SK-N-SH (cell line): ENCODE results near the gene ERP29. TPM values are rescaled to one million over a fixed set of nuclear protein-coding genes. Genes with fewer than 3 reads are reported as not detected.

Experiments
- CTCF ChIA-PET: fragments of 300-600, 350-600 bp; formaldehyde crosslinking; extraction: SDS; loops from one replicate; lab custom pipeline; 2021; lab: Yijun Ruan, JAX
- POLR2A ChIA-PET: fragments of 350-600 bp; sonication (Branson Sonifier 250); formaldehyde crosslinking; extraction: SDS; loops from one replicate; lab custom pipeline; 2020; ENCODE audit warnings: antibody characterized with exemption, inconsistent platforms; lab: Yijun Ruan, JAX
- DNase-seq: peaks from one replicate; pipeline ENCODE4 v3.0.0; 2012
- H2AFZ ChIP-seq: fragments of 200-600 bp; sonication (generic); 2 replicates; pipeline ENCODE4 v1.8.1; 2016; ENCODE audit warnings: antibody characterized with exemption, mild to moderate bottlenecking, low read depth
- H3F3A ChIP-seq: fragments of 200-600 bp; sonication (generic); replicated peaks from 2 replicates; pipeline ENCODE3; 2016; ENCODE audit warnings: antibody characterized with exemption, mild to moderate bottlenecking; ENCODE audit not compliant: insufficient read depth
- H3K27ac ChIP-seq, 2 experiments: fragments of 200-500 bp in 1 of 2; fragments of 200-600 bp in 1 of 2; sonication (Bioruptor generic) in 1 of 2; sonication (generic), shearing (Covaris generic) in 1 of 2; 2 replicates each; pipeline versions ENCODE4 v1.5.1 to v1.6.1; 2014 to 2016; ENCODE audit warnings: low read depth in 2 of 2, inconsistent platforms in 1 of 2, low read length in 1 of 2, mild to moderate bottlenecking in 1 of 2, mixed read lengths in 1 of 2
- H3K27me3 ChIP-seq: fragments of 200-600 bp; sonication (generic), shearing (Covaris generic); 2 replicates; pipeline ENCODE4 v1.6.1; 2016; ENCODE audit warnings: mixed run types; ENCODE audit not compliant: insufficient read depth
- H3K36me3 ChIP-seq, 2 experiments: fragments of 200-500 bp in 1 of 2; fragments of 200-600 bp in 1 of 2; sonication (Bioruptor generic) in 1 of 2; sonication (generic) in 1 of 2; replicated peaks in 1 of 2; 2 replicates each; pipeline versions ENCODE3 to v1.5.1; 2014 to 2016; ENCODE audit warnings: low read length in 1 of 2, mild to moderate bottlenecking in 1 of 2; ENCODE audit not compliant: insufficient read depth in 2 of 2, control insufficient read depth in 1 of 2
- H3K4me1 ChIP-seq, 2 experiments: fragments of 200-500 bp in 1 of 2; fragments of 200-600 bp in 1 of 2; sonication (Bioruptor generic) in 1 of 2; sonication (generic), shearing (Covaris generic) in 1 of 2; 2 replicates each; pipeline versions ENCODE4 v1.5.1 to v1.6.1; 2014 to 2016; ENCODE audit warnings: low read depth in 1 of 2, low read length in 1 of 2, mixed run types in 1 of 2; ENCODE audit not compliant: insufficient read depth in 2 of 2, control insufficient read depth in 1 of 2
- H3K4me2 ChIP-seq: fragments of 200-600 bp; sonication (generic), shearing (Covaris generic); 2 replicates; pipeline ENCODE4 v1.6.1; 2017; ENCODE audit warnings: mixed run types
- H3K4me3 ChIP-seq, 2 experiments: fragments of 200-500 bp in 1 of 2; fragments of 200-600 bp in 1 of 2; sonication (Bioruptor generic) in 1 of 2; sonication (generic), shearing (Covaris generic) in 1 of 2; 2 replicates each; pipeline versions ENCODE4 v1.5.1 to v1.8.1; 2014 to 2016; ENCODE audit warnings: low read depth in 2 of 2, inconsistent platforms in 1 of 2, low read length in 1 of 2, mild to moderate bottlenecking in 1 of 2, mixed read lengths in 1 of 2, moderate library complexity in 1 of 2
- H3K79me2 ChIP-seq: fragments of 200-600 bp; sonication (generic); 2 replicates; pipeline ENCODE4 v1.8.1; 2017; ENCODE audit warnings: mild to moderate bottlenecking; ENCODE audit not compliant: insufficient read depth
- H3K9ac ChIP-seq: fragments of 200-600 bp; sonication (generic); 2 replicates; pipeline ENCODE4 v1.6.1; 2017; ENCODE audit warnings: mixed run types
- H3K9me2 ChIP-seq: fragments of 200-600 bp; sonication (generic); 2 replicates; pipeline ENCODE4 v1.6.1; 2017; ENCODE audit warnings: mixed run types
- H3K9me3 ChIP-seq: fragments of 200-600 bp; sonication (generic); 2 replicates; pipeline ENCODE4 v1.6.1; 2017; ENCODE audit warnings: mixed run types, mild to moderate bottlenecking, moderate library complexity
- H4K20me1 ChIP-seq: fragments of 200-600 bp; sonication (generic); 2 replicates; pipeline ENCODE4 v1.6.1; 2017; ENCODE audit warnings: mild to moderate bottlenecking, mixed run types; ENCODE audit not compliant: insufficient read depth
- CHD2 ChIP-seq: fragments of 150-350 bp; IDR thresholded peaks from 2 replicates; pipeline ENCODE4 v1.6.1; 2018; ENCODE audit warnings: low read length; ENCODE audit not compliant: partially characterized antibody
- ELF1 ChIP-seq: IDR thresholded peaks from 2 replicates; pipeline ENCODE4 v1.4.0; 2012
- EP300 ChIP-seq, 2 experiments: IDR thresholded peaks; 2 replicates each; pipeline versions ENCODE4 v1.4.0 to v1.6.1; 2012; ENCODE audit warnings: borderline replicate concordance in 1 of 2, low read depth in 1 of 2, low read length in 1 of 2
- FOXJ3 ChIP-seq: sonication (generic); formaldehyde crosslinking; IDR thresholded peaks from 2 replicates; pipeline ENCODE4 v1.5.1; 2020; ENCODE audit warnings: mild to moderate bottlenecking, missing genetic modification reagents
- FOXM1 ChIP-seq: IDR thresholded peaks from 2 replicates; pipeline ENCODE4 v1.4.0; 2012; ENCODE audit warnings: low read depth, mild to moderate bottlenecking
- JUND ChIP-seq: IDR thresholded peaks from 2 replicates; pipeline ENCODE4 v1.4.0; 2012
- MEF2A ChIP-seq: IDR thresholded peaks from 2 replicates; pipeline ENCODE4 v1.4.0; 2012; ENCODE audit warnings: low read depth, borderline replicate concordance
- MXI1 ChIP-seq: IDR thresholded peaks from 2 replicates; pipeline ENCODE4 v1.6.1; 2012; ENCODE audit warnings: mild to moderate bottlenecking, low read depth, low read length, improper control_type of control experiment
- RFX5 ChIP-seq: IDR thresholded peaks from 2 replicates; pipeline ENCODE4 v1.6.1; 2012; ENCODE audit warnings: mild to moderate bottlenecking, improper control_type of control experiment, low read length
- SIN3A ChIP-seq: IDR thresholded peaks from 2 replicates; pipeline ENCODE4 v1.6.1; 2012; ENCODE audit warnings: low read depth, mild to moderate bottlenecking, low read length, moderate library complexity, borderline replicate concordance
- SMC3 ChIP-seq: IDR thresholded peaks from 2 replicates; pipeline ENCODE4 v1.6.1; 2012; ENCODE audit warnings: low read depth, low read length, improper control_type of control experiment
- TCF12 ChIP-seq: IDR thresholded peaks from 2 replicates; pipeline ENCODE4 v1.4.0; 2012
- TEAD4 ChIP-seq: IDR thresholded peaks from 2 replicates; pipeline ENCODE4 v1.4.0; 2012; ENCODE audit warnings: mild to moderate bottlenecking, borderline replicate concordance; ENCODE audit not compliant: insufficient read depth
- polyA plus RNA-seq, 3 experiments: library from polyadenylated mRNA; depleted of rRNA; stranded (reverse); fragments of >200 nt; gene quantifications; 2 replicates each; pipeline ENCODE4 v1.2.3, GENCODE V29; 2012
- TF ChIP-seq, protein P1 (sequence below): fragments of 150-350 bp; IDR thresholded peaks from 2 replicates; pipeline ENCODE4 v1.6.1; 2017; ENCODE audit warnings: antibody characterized with exemption, low read length, low read depth, borderline replicate concordance
- TF ChIP-seq, protein P2 (sequence below): fragments of 150-350 bp; IDR thresholded peaks from 2 replicates; pipeline ENCODE4 v1.6.1; 2016; ENCODE audit warnings: mild to moderate bottlenecking, low read depth, low read length
- TF ChIP-seq, protein P3 (sequence below): IDR thresholded peaks from 2 replicates; pipeline ENCODE4 v1.4.0; 2012; ENCODE audit warnings: low read depth, borderline replicate concordance
- TF ChIP-seq, protein P4 (sequence below): IDR thresholded peaks from 2 replicates; pipeline ENCODE4 v1.6.1; 2012; ENCODE audit warnings: mild to moderate bottlenecking, low read depth, low read length, moderate library complexity
- TF ChIP-seq, protein P5 (sequence below): IDR thresholded peaks from 2 replicates; pipeline ENCODE4 v1.4.0; 2012; ENCODE audit warnings: low read depth, borderline replicate concordance

ERP29 gene
- polyA plus RNA-seq, 1 of the 3 experiments (the other 2 are of a cell fraction), result 177 TPM

DNA sequence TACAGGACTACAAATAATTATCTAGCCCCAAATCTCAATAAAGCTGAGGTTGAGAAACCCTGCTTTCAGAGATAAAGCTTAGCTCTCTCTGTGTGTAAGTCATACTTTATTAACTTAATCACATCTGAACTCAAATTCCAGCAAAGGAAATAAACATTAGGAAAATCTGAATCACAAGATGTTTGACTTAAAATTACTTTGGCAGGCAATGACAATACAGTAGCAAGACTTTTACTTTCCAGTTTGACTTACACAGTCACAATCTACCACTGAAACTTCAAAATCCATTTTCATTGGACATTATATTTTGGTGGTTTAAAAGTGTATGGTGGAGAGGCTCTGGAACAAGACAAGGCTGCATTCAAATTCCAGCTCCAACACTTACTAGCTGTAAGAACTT, 11.7 kb upstream of the ERP29 start:
- H3F3A ChIP-seq, result peaks cover 3% of the 10 kb centered on the region
- H3K9me2 ChIP-seq, result no peaks in the 10 kb centered on the region
- H3K27ac ChIP-seq, result no peak overlapping the region
- H3K4me1 ChIP-seq, result peaks cover 0 to 3% of the 10 kb centered on the region in 2 experiments; a peak in 1 of 4 replicates
- no peak overlapping the region for H2AFZ ChIP-seq
- H3K27me3 ChIP-seq, result no peaks in the 10 kb centered on the region
- no peak for DNase-seq
- CTCF ChIA-PET, result interaction anchor here (0.9 kb wide), 1 partner anchor 386 kb away, joined by 3 read pairs; no protein-coding TSS in a partner anchor
- TF ChIP-seq, protein P1, sequence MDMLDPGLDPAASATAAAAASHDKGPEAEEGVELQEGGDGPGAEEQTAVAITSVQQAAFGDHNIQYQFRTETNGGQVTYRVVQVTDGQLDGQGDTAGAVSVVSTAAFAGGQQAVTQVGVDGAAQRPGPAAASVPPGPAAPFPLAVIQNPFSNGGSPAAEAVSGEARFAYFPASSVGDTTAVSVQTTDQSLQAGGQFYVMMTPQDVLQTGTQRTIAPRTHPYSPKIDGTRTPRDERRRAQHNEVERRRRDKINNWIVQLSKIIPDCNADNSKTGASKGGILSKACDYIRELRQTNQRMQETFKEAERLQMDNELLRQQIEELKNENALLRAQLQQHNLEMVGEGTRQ, result no peak
- TF ChIP-seq SIN3A, result no peak
- no peak for TF ChIP-seq RFX5
- TF ChIP-seq, protein P2, sequence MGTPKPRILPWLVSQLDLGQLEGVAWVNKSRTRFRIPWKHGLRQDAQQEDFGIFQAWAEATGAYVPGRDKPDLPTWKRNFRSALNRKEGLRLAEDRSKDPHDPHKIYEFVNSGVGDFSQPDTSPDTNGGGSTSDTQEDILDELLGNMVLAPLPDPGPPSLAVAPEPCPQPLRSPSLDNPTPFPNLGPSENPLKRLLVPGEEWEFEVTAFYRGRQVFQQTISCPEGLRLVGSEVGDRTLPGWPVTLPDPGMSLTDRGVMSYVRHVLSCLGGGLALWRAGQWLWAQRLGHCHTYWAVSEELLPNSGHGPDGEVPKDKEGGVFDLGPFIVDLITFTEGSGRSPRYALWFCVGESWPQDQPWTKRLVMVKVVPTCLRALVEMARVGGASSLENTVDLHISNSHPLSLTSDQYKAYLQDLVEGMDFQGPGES, result no peak
- TF ChIP-seq, protein P3, sequence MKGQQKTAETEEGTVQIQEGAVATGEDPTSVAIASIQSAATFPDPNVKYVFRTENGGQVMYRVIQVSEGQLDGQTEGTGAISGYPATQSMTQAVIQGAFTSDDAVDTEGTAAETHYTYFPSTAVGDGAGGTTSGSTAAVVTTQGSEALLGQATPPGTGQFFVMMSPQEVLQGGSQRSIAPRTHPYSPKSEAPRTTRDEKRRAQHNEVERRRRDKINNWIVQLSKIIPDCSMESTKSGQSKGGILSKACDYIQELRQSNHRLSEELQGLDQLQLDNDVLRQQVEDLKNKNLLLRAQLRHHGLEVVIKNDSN, result no peak
- no peak for TF ChIP-seq MEF2A
- no peak for TF ChIP-seq JUND
- TF ChIP-seq TEAD4, result no peak
- no peak for TF ChIP-seq TCF12
- TF ChIP-seq, protein P4, sequence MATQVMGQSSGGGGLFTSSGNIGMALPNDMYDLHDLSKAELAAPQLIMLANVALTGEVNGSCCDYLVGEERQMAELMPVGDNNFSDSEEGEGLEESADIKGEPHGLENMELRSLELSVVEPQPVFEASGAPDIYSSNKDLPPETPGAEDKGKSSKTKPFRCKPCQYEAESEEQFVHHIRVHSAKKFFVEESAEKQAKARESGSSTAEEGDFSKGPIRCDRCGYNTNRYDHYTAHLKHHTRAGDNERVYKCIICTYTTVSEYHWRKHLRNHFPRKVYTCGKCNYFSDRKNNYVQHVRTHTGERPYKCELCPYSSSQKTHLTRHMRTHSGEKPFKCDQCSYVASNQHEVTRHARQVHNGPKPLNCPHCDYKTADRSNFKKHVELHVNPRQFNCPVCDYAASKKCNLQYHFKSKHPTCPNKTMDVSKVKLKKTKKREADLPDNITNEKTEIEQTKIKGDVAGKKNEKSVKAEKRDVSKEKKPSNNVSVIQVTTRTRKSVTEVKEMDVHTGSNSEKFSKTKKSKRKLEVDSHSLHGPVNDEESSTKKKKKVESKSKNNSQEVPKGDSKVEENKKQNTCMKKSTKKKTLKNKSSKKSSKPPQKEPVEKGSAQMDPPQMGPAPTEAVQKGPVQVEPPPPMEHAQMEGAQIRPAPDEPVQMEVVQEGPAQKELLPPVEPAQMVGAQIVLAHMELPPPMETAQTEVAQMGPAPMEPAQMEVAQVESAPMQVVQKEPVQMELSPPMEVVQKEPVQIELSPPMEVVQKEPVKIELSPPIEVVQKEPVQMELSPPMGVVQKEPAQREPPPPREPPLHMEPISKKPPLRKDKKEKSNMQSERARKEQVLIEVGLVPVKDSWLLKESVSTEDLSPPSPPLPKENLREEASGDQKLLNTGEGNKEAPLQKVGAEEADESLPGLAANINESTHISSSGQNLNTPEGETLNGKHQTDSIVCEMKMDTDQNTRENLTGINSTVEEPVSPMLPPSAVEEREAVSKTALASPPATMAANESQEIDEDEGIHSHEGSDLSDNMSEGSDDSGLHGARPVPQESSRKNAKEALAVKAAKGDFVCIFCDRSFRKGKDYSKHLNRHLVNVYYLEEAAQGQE, result no peak
- TF ChIP-seq ELF1, result no peak
- TF ChIP-seq MXI1, result no peak
- no peak for TF ChIP-seq EP300 (IDR thresholded peaks at IDR 0.05; ENCODE audit: borderline replicate concordance in 1 of 2, low read depth in 1 of 2, low read length in 1 of 2)
- TF ChIP-seq, protein P5, sequence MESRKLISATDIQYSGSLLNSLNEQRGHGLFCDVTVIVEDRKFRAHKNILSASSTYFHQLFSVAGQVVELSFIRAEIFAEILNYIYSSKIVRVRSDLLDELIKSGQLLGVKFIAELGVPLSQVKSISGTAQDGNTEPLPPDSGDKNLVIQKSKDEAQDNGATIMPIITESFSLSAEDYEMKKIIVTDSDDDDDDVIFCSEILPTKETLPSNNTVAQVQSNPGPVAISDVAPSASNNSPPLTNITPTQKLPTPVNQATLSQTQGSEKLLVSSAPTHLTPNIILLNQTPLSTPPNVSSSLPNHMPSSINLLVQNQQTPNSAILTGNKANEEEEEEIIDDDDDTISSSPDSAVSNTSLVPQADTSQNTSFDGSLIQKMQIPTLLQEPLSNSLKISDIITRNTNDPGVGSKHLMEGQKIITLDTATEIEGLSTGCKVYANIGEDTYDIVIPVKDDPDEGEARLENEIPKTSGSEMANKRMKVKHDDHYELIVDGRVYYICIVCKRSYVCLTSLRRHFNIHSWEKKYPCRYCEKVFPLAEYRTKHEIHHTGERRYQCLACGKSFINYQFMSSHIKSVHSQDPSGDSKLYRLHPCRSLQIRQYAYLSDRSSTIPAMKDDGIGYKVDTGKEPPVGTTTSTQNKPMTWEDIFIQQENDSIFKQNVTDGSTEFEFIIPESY, result no peak
- no peak for TF ChIP-seq SMC3
- TF ChIP-seq FOXM1, result no peak
- TF ChIP-seq FOXJ3 (CRISPR knock-in tag), result no peak
- TF ChIP-seq CHD2, result no peak
- TF ChIP-seq, all 33 proteins: peak for 0
- Histone ChIP-seq H3K4me3 (no peak overlapping the region), H3K4me2 (no peak overlapping the region), H4K20me1 (no peaks in the 10 kb centered on the region), H3K79me2 (no peaks in the 10 kb centered on the region), H3K9me3 (no peaks in the 10 kb centered on the region), H3K36me3 (peaks cover 0 to 3% of the 10 kb centered on the region in 2 experiments), H3K9ac (no peak overlapping the region)
- POLR2A ChIA-PET, result interaction anchor here (0.6 to 1.3 kb wide), 2 partner anchors 11 to 1363 kb away, joined by 3 to 6 read pairs; partner anchors contain the start of genes ERP29 and TMEM116
